PFSK-1 (cell line): ENCODE data around the gene NEMP1.

ENCODE experiments used
- FOXP2 ChIP-seq: optimal IDR thresholded peaks from 2 replicates; pipeline ENCODE3; 2011; ENCODE audit warnings: borderline replicate concordance, control low read depth, inconsistent platforms; ENCODE audit not compliant: insufficient read depth; ENCODE audit errors: extremely low read length, extremely low read depth
- TF ChIP-seq, protein P1 (sequence below), 2 experiments: IDR thresholded peaks; 2 replicates each; pipeline versions ENCODE4 v1.6.1 to v1.8.0; 2011 to 2012; ENCODE audit warnings: low read depth in 2 of 2, low read length in 2 of 2, control low read depth in 1 of 2, inconsistent platforms in 1 of 2, mild to moderate bottlenecking in 1 of 2, moderate library complexity in 1 of 2; ENCODE audit not compliant: insufficient read depth in 1 of 2

DNA sequence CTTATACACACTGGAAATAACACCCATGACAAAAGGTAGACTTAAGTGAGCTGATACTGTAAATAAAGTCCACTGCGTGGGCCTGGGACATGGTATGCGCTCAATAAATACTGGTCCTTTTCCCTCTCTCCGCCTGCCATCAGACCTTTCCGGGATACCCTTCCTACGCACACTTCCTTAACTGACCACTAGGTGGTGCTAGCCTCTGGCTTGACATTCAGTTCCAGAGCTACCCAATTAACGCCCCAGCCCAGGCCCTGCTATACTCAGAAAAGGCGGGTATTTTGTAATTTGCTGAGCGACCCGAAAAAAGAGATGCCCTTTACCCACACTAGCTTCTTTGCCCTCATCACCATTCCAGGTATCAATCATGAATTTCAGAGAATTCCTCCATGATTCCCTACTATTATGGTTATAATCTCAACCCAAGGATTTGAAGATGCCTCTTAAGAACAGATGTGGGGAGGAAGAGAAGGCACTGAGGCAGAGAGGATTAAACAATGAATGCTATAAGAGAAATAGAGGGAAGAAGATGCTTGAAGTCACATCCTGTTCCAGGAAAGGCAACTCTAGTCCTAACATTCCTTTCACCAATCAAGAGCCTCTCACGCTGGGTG lies 45.8 kb upstream of the NEMP1 start:
- TF ChIP-seq, protein P1, sequence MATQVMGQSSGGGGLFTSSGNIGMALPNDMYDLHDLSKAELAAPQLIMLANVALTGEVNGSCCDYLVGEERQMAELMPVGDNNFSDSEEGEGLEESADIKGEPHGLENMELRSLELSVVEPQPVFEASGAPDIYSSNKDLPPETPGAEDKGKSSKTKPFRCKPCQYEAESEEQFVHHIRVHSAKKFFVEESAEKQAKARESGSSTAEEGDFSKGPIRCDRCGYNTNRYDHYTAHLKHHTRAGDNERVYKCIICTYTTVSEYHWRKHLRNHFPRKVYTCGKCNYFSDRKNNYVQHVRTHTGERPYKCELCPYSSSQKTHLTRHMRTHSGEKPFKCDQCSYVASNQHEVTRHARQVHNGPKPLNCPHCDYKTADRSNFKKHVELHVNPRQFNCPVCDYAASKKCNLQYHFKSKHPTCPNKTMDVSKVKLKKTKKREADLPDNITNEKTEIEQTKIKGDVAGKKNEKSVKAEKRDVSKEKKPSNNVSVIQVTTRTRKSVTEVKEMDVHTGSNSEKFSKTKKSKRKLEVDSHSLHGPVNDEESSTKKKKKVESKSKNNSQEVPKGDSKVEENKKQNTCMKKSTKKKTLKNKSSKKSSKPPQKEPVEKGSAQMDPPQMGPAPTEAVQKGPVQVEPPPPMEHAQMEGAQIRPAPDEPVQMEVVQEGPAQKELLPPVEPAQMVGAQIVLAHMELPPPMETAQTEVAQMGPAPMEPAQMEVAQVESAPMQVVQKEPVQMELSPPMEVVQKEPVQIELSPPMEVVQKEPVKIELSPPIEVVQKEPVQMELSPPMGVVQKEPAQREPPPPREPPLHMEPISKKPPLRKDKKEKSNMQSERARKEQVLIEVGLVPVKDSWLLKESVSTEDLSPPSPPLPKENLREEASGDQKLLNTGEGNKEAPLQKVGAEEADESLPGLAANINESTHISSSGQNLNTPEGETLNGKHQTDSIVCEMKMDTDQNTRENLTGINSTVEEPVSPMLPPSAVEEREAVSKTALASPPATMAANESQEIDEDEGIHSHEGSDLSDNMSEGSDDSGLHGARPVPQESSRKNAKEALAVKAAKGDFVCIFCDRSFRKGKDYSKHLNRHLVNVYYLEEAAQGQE (IDR thresholded peaks at IDR 0.05; ENCODE audit: insufficient read depth in 1 of 2, low read depth in 2 of 2, low read length in 2 of 2), result no peak
- no peak for TF ChIP-seq FOXP2
